Lower lobe of right lung (tissue), 2 donors: Measurements from ENCODE around the gene MRPS10. TPM values are rescaled to one million over a fixed set of nuclear protein-coding genes. Genes with fewer than 3 reads are reported as not detected.
A peak's percentile ranks its signal among the peaks of the same experiment; 100 is the strongest.

ENCODE experiments used
- ATAC-seq, 2 donors: fragments of 200-7000 bp; cut with Tn5 transposase; one replicate each; pipeline ENCODE4 v1.9.1; 2020 to 2022; ENCODE audit warnings: mild to moderate bottlenecking in 2 of 2, moderate library complexity in 2 of 2
- DNase-seq: peaks from one replicate; pipeline ENCODE4 v3.0.0-alpha.2; 2020
- H3K27ac ChIP-seq: fragments of 200-600 bp; one replicate; pipeline ENCODE4 v1.8.0; 2022
- H3K27me3 ChIP-seq: fragments of 200-600 bp; one replicate; pipeline ENCODE4 v1.8.0; 2022; ENCODE audit warnings: low read depth
- H3K36me3 ChIP-seq: fragments of 200-600 bp; one replicate; pipeline ENCODE4 v1.8.0; 2022; ENCODE audit warnings: mild to moderate bottlenecking
- H3K4me1 ChIP-seq: fragments of 200-600 bp; one replicate; pipeline ENCODE4 v1.8.0; 2022
- H3K4me3 ChIP-seq: fragments of 200-600 bp; one replicate; pipeline ENCODE4 v1.8.0; 2022; ENCODE audit warnings: mild to moderate bottlenecking
- H3K9me3 ChIP-seq: fragments of 200-600 bp; one replicate; pipeline ENCODE4 v1.8.0; 2022
- CTCF ChIP-seq: fragments of 200-600 bp; IDR thresholded peaks from one replicate; pipeline ENCODE4 v1.8.0; 2022; ENCODE audit warnings: antibody characterized with exemption, mild to moderate bottlenecking
- intact Hi-C: fragments of 100-400 bp; cut with DNase I; formaldehyde crosslinking; loops from one replicate; pipeline ENCODE4 v1.11.0; 2022
- total RNA-seq: library from RNA; stranded (reverse); fragmentation: NEBNext Ultra II Directional; extraction: Animal tissue kit (Norgen Biotek cat#: 25700); gene quantifications from one replicate; pipeline ENCODE4 v1.2.1, GENCODE V29; 2021
- donor health status: DM: no; HTN: yes; CAD: no; lungs with severe emphysema.

Gene MRPS10
- total RNA-seq, 1 donor from 2014 or later = 23.6 TPM

GRCh38 chr6:42250274-42250931 is 32.7 kb upstream of the MRPS10 start:
- no peak overlapping the region for H3K4me3 ChIP-seq
- no peak for TF ChIP-seq CTCF
- H3K36me3 ChIP-seq = peaks cover 18% of the 10 kb centered on the region
- no peak overlapping the region for H3K27ac ChIP-seq
- H3K4me1 ChIP-seq = peaks cover 11% of the 10 kb centered on the region
- intact Hi-C loops = no loop called here
- no peak for DNase-seq
- no peaks in the 10 kb centered on the region for H3K9me3 ChIP-seq
- no peaks in the 10 kb centered on the region for H3K27me3 ChIP-seq
- no peak for ATAC-seq

GRCh38 chr6:42249279-42249678 is 31.6 kb upstream of the MRPS10 start:
- DNase-seq = no peak
- Histone ChIP-seq H3K36me3 (peaks cover 18% of the 10 kb centered on the region), H3K27ac (no peak overlapping the region), H3K4me1 (peaks cover 11% of the 10 kb centered on the region), H3K4me3 (no peak overlapping the region), H3K9me3 (no peaks in the 10 kb centered on the region), H3K27me3 (no peaks in the 10 kb centered on the region)
- intact Hi-C loops = no loop called here
- ATAC-seq = no peak
- TF ChIP-seq CTCF = no peak

GRCh38 chr6:42243046-42243445 is 25.4 kb upstream of the MRPS10 start:
- H3K27me3 ChIP-seq = no peaks in the 10 kb centered on the region
- DNase-seq (no peak), ATAC-seq (no peak)
- no peaks in the 10 kb centered on the region for H3K4me1 ChIP-seq
- intact Hi-C loops = no loop called here
- TF ChIP-seq CTCF = no peak
- no peaks in the 10 kb centered on the region for H3K9me3 ChIP-seq
- H3K27ac ChIP-seq = no peak overlapping the region
- peaks cover 32% of the 10 kb centered on the region for H3K36me3 ChIP-seq
- no peak overlapping the region for H3K4me3 ChIP-seq

GRCh38 chr6:42241915-42242314 is 24.3 kb upstream of the MRPS10 start:
- TF ChIP-seq CTCF = no peak
- H3K4me3 ChIP-seq = no peak overlapping the region
- no peaks in the 10 kb centered on the region for H3K9me3 ChIP-seq
- H3K36me3 ChIP-seq = peaks cover 32% of the 10 kb centered on the region
- intact Hi-C loops = no loop called here
- DNase-seq (no peak), ATAC-seq (no peak)
- no peak overlapping the region for H3K27ac ChIP-seq
- no peaks in the 10 kb centered on the region for H3K27me3 ChIP-seq
- no peaks in the 10 kb centered on the region for H3K4me1 ChIP-seq

GRCh38 chr6:42239736-42240375 is 22.2 kb upstream of the MRPS10 start:
- H3K27ac ChIP-seq = no peak overlapping the region
- H3K9me3 ChIP-seq = no peaks in the 10 kb centered on the region
- H3K36me3 ChIP-seq = peaks cover 38% of the 10 kb centered on the region
- H3K4me3 ChIP-seq = no peak overlapping the region
- no peaks in the 10 kb centered on the region for H3K27me3 ChIP-seq
- DNase-seq (no peak), ATAC-seq (peak; percentile 21 to 35)
- no peaks in the 10 kb centered on the region for H3K4me1 ChIP-seq
- TF ChIP-seq CTCF = no peak
- intact Hi-C loops = no loop called here
